GM23338 (cell line): ENCODE measurements around the gene BAG5. TPM values are rescaled to one million over a fixed set of nuclear protein-coding genes. Genes with fewer than 3 reads are reported as not detected.
A peak's percentile ranks its signal among the peaks of the same experiment; 100 is the strongest.

Experiments
- ATAC-seq: fragments of 200-7000 bp; cut with Tn5 transposase; 3 replicates; pipeline ENCODE4 v1.9.1; 2020
- DNase-seq: peaks from one replicate; pipeline ENCODE4 v3.0.0-alpha.2; 2015; ENCODE audit warnings: low spot score
- H2AFZ ChIP-seq: fragments of 200-600 bp; sonication (generic); 2 replicates; pipeline ENCODE4 v1.8.0; 2016; ENCODE audit warnings: antibody characterized with exemption, mild to moderate bottlenecking, moderate library complexity
- H3F3A ChIP-seq: fragments of 200-600 bp; sonication (generic); replicated peaks from 2 replicates; pipeline ENCODE4 v1.8.0; 2017; ENCODE audit warnings: antibody characterized with exemption, mixed run types, low read depth
- H3K27ac ChIP-seq: fragments of 200-600 bp; sonication (generic); 2 replicates; pipeline ENCODE4 v1.6.1; 2016; ENCODE audit warnings: low read depth
- H3K27me3 ChIP-seq: fragments of 200-600 bp; sonication (generic); 2 replicates; pipeline ENCODE4 v1.8.0; 2016; ENCODE audit warnings: mild to moderate bottlenecking, mixed run types, moderate library complexity; ENCODE audit not compliant: insufficient read depth
- H3K36me3 ChIP-seq: fragments of 200-600 bp; sonication (generic); 2 replicates; pipeline ENCODE4 v1.8.0; 2016; ENCODE audit warnings: mild to moderate bottlenecking; ENCODE audit not compliant: insufficient read depth
- H3K4me1 ChIP-seq: fragments of 200-600 bp; sonication (generic); 2 replicates; pipeline ENCODE4 v1.8.0; 2016; ENCODE audit warnings: mild to moderate bottlenecking, moderate library complexity; ENCODE audit not compliant: insufficient read depth
- H3K4me2 ChIP-seq: fragments of 200-600 bp; sonication (generic); 2 replicates; pipeline ENCODE4 v1.7.1; 2017; ENCODE audit warnings: mixed run types
- H3K4me3 ChIP-seq: fragments of 200-600 bp; sonication (generic); 2 replicates; pipeline ENCODE4 v1.6.1; 2016; ENCODE audit warnings: mixed run types
- H3K79me2 ChIP-seq: fragments of 200-600 bp; sonication (generic); replicated peaks from 2 replicates; pipeline ENCODE4 v1.8.0; 2017; ENCODE audit warnings: mild to moderate bottlenecking; ENCODE audit not compliant: insufficient read depth
- H3K9me2 ChIP-seq: fragments of 200-600 bp; sonication (generic); 2 replicates; pipeline ENCODE4 v1.8.0; 2017; ENCODE audit not compliant: insufficient read depth
- H4K20me1 ChIP-seq: fragments of 200-600 bp; sonication (generic); replicated peaks from 2 replicates; pipeline ENCODE4 v1.8.0; 2017; ENCODE audit warnings: mild to moderate bottlenecking; ENCODE audit not compliant: insufficient read depth
- H3K27ac Mint-ChIP-seq: 2 replicates; pipeline ENCODE4 v1.8.0; 2020; ENCODE audit warnings: inconsistent platforms, mild to moderate bottlenecking, moderate library complexity, mixed read lengths
- H3K27me3 Mint-ChIP-seq: 3 replicates; pipeline ENCODE4 v1.8.0; 2022; ENCODE audit warnings: low read depth, mild to moderate bottlenecking, moderate library complexity, mixed read lengths, inconsistent platforms; ENCODE audit not compliant: insufficient read depth, poor library complexity
- H3K36me3 Mint-ChIP-seq: 3 replicates; pipeline ENCODE4 v1.8.0; 2021; ENCODE audit warnings: low read depth, mild to moderate bottlenecking, inconsistent platforms, moderate library complexity, mixed read lengths
- H3K4me1 Mint-ChIP-seq: 3 replicates; pipeline ENCODE4 v1.8.0; 2020; ENCODE audit warnings: mild to moderate bottlenecking, inconsistent platforms, mixed read lengths
- H3K4me3 Mint-ChIP-seq: 3 replicates; pipeline ENCODE4 v1.8.0; 2021; ENCODE audit warnings: moderate library complexity, mild to moderate bottlenecking, inconsistent platforms, mixed read lengths
- H3K9me3 Mint-ChIP-seq: 3 replicates; pipeline ENCODE4 v1.8.0; 2020; ENCODE audit warnings: moderate library complexity, mild to moderate bottlenecking, inconsistent platforms, mixed read lengths
- EZH2 ChIP-seq: fragments of 200-600 bp; sonication (generic); IDR thresholded peaks from one replicate; pipeline ENCODE4 v1.8.0; 2017; ENCODE audit warnings: antibody characterized with exemption, mild to moderate bottlenecking, low read depth; ENCODE audit not compliant: unreplicated experiment
- POLR2AphosphoS5 ChIP-seq: IDR thresholded peaks from 2 replicates; pipeline ENCODE4 v1.6.1; 2016; ENCODE audit warnings: antibody characterized with exemption, low read depth
- ZNF114 ChIP-seq: fragments of 250-450 bp; sonication (Bioruptor Pico); IDR thresholded peaks from 2 replicates; pipeline ENCODE4 v1.5.0; 2020; ENCODE audit warnings: mild to moderate bottlenecking, moderate library complexity
- polyA plus RNA-seq: library from polyadenylated mRNA; unstranded; fragments of >200 nt; fragmentation: Nextera tagmentation; extraction: Ambion mirVana; gene quantifications from 2 replicates; pipeline ENCODE4 v1.2.1, GENCODE V29; 2016
- total RNA-seq: library from RNA; depleted of rRNA; stranded (reverse); fragments of >200 nt; shearing (Covaris generic); gene quantifications from 2 replicates; pipeline ENCODE4 v1.2.3, GENCODE V29; 2014
- TF ChIP-seq, protein P1 (sequence below): IDR thresholded peaks from one replicate; pipeline ENCODE4 v1.6.1; 2018; ENCODE audit warnings: antibody characterized with exemption; ENCODE audit not compliant: unreplicated experiment
- TF ChIP-seq, protein P2 (sequence below): IDR thresholded peaks from 2 replicates; pipeline ENCODE4 v1.6.1; 2016; ENCODE audit warnings: antibody characterized with exemption
- TF ChIP-seq, protein P3 (sequence below): fragments of 250-450 bp; sonication (Bioruptor Pico); IDR thresholded peaks from 2 replicates; pipeline ENCODE4 v1.5.0; 2020; ENCODE audit warnings: mild to moderate bottlenecking, moderate library complexity

BAG5 gene
- total and polyA plus RNA-seq, 2 experiments from 2014 or later: 21.1 to 29.2 TPM

DNA sequence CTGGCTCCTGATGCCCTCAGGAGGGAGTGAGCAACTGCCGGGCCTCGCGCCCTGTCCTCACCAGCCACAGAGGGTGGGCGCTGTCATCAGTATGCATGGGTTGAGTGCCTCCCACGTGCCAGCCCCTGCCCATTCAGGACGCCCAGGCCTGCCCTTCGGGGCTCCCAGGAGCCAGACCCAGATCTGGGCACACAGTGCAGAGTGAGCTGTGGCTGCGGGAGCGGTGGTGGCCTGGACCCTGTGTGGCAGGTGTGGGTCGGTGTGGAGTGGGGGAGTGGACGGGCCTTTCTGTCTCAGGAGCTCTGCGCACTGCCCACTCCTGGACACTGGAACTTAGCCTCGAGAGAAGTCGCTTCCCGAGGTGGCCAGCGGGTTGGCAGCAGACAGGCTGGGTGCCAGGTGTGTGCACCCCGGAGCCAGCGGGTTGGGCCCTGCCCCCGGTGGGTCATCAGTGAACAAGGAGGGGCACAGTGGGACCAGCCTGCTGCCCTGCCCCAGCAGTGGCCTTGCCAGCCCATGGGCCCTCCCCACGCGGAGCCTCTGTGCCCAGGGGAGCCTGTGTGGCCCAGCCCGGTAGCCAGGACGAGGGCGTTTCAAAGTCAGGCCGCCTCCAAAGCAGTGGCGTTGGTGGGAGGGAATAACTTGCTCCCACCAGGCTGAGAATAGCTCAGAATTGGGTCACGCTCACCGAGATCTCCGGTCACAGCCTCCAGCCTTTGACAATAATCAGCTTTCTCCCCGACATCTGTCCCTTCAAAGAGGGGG is 24.0 kb downstream of the BAG5 start:
- ATAC-seq (no peak), DNase-seq (no peak)
- Histone ChIP-seq H3K9me2 (no peaks in the 10 kb centered on the region), H4K20me1 (no peaks in the 10 kb centered on the region; the same call in 1 of the 2 replicates), H3K4me2 (no peak overlapping the region), H3K36me3 (no peaks in the 10 kb centered on the region), H3K27me3 (no peaks in the 10 kb centered on the region; the same call in 1 of the 2 replicates), H2AFZ (no peak overlapping the region), H3K4me3 (no peak overlapping the region), H3K79me2 (no peaks in the 10 kb centered on the region), H3K27ac (no peak overlapping the region), H3F3A (0 out of 2 replicates have a peak, but pooled peaks cover 3% of the 10 kb centered on the region), H3K4me1 (peaks cover 15% of the 10 kb centered on the region)
- Mint-ChIP-seq H3K4me3 (no peak overlapping the region), H3K36me3 (no peaks in the 10 kb centered on the region), H3K4me1 (peaks cover 12% of the 10 kb centered on the region; the same call in 2 of the 3 replicates), H3K27ac (no peak overlapping the region), H3K27me3 (peaks cover 10% of the 10 kb centered on the region), H3K9me3 (no peaks in the 10 kb centered on the region)
- TF ChIP-seq, protein P1, sequence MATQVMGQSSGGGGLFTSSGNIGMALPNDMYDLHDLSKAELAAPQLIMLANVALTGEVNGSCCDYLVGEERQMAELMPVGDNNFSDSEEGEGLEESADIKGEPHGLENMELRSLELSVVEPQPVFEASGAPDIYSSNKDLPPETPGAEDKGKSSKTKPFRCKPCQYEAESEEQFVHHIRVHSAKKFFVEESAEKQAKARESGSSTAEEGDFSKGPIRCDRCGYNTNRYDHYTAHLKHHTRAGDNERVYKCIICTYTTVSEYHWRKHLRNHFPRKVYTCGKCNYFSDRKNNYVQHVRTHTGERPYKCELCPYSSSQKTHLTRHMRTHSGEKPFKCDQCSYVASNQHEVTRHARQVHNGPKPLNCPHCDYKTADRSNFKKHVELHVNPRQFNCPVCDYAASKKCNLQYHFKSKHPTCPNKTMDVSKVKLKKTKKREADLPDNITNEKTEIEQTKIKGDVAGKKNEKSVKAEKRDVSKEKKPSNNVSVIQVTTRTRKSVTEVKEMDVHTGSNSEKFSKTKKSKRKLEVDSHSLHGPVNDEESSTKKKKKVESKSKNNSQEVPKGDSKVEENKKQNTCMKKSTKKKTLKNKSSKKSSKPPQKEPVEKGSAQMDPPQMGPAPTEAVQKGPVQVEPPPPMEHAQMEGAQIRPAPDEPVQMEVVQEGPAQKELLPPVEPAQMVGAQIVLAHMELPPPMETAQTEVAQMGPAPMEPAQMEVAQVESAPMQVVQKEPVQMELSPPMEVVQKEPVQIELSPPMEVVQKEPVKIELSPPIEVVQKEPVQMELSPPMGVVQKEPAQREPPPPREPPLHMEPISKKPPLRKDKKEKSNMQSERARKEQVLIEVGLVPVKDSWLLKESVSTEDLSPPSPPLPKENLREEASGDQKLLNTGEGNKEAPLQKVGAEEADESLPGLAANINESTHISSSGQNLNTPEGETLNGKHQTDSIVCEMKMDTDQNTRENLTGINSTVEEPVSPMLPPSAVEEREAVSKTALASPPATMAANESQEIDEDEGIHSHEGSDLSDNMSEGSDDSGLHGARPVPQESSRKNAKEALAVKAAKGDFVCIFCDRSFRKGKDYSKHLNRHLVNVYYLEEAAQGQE: no peak
- TF ChIP-seq POLR2AphosphoS5: peak; percentile 21; the same call in 1 of the 2 replicates

DNA sequence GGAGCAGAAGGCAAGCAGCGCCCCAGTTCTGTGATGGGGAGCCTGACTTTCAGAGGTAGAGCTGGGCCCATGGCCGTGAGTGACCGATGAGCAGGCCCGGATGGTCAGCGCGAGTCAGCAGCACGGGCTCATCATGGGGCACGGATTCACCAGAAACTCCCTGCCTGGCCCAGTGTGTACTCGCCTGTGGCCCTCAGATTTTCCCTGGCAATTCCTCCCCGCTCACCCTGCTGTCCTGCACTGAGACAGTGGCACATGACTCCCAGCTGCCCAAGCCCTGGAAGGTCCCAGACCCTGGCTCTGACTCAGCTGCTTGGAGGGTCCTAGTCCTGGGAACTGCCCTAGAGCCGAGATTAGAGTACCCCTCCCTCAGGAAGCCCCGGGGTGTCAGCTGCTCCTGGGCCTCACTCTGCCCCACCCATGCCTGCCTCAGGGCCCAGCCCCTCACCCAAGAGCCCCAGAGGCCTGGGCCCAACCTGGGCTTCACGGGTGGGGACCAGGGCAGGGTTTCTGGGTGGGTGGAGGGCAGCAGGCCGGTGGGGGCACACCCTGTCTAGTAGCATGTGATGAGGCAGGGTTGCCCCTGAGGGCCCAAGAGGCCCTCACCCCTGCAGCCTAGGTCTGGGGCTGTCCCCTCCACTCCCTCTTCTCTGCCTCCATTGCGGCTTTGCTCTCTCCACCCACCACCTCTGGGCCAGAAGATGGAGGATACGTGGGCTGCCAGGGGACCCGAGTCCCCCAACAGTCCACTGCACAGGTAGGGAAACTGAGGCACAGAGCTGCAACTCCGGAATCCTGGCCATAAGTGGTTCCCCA is 25.1 kb downstream of the BAG5 start:
- peaks cover 8% of the 10 kb centered on the region for H3K27me3 Mint-ChIP-seq
- Histone ChIP-seq H3K4me1 (peaks cover 7% of the 10 kb centered on the region), H3K4me3 (no peak overlapping the region), H3K36me3 (no peaks in the 10 kb centered on the region), H3K27ac (no peak overlapping the region), H3K27me3 (no peaks in the 10 kb centered on the region; the same call in 1 of the 2 replicates), H3K4me2 (no peak overlapping the region), H4K20me1 (no peaks in the 10 kb centered on the region; the same call in 1 of the 2 replicates), H3K9me2 (no peaks in the 10 kb centered on the region), H3F3A (no peaks in the 10 kb centered on the region), H3K79me2 (no peaks in the 10 kb centered on the region), H2AFZ (no peak overlapping the region)
- no peak for DNase-seq
- no peaks in the 10 kb centered on the region for H3K36me3 Mint-ChIP-seq
- H3K9me3 Mint-ChIP-seq: no peaks in the 10 kb centered on the region
- peaks cover 8% of the 10 kb centered on the region; the same call in 2 of the 3 replicates for H3K4me1 Mint-ChIP-seq
- no peak for ATAC-seq
- no peak overlapping the region for H3K4me3 Mint-ChIP-seq
- no peak overlapping the region for H3K27ac Mint-ChIP-seq
- TF ChIP-seq EZH2: no peak
- no peak for TF ChIP-seq ZNF114
- TF ChIP-seq, protein P2, sequence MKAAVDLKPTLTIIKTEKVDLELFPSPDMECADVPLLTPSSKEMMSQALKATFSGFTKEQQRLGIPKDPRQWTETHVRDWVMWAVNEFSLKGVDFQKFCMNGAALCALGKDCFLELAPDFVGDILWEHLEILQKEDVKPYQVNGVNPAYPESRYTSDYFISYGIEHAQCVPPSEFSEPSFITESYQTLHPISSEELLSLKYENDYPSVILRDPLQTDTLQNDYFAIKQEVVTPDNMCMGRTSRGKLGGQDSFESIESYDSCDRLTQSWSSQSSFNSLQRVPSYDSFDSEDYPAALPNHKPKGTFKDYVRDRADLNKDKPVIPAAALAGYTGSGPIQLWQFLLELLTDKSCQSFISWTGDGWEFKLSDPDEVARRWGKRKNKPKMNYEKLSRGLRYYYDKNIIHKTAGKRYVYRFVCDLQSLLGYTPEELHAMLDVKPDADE: no peak
- TF ChIP-seq, protein P3, sequence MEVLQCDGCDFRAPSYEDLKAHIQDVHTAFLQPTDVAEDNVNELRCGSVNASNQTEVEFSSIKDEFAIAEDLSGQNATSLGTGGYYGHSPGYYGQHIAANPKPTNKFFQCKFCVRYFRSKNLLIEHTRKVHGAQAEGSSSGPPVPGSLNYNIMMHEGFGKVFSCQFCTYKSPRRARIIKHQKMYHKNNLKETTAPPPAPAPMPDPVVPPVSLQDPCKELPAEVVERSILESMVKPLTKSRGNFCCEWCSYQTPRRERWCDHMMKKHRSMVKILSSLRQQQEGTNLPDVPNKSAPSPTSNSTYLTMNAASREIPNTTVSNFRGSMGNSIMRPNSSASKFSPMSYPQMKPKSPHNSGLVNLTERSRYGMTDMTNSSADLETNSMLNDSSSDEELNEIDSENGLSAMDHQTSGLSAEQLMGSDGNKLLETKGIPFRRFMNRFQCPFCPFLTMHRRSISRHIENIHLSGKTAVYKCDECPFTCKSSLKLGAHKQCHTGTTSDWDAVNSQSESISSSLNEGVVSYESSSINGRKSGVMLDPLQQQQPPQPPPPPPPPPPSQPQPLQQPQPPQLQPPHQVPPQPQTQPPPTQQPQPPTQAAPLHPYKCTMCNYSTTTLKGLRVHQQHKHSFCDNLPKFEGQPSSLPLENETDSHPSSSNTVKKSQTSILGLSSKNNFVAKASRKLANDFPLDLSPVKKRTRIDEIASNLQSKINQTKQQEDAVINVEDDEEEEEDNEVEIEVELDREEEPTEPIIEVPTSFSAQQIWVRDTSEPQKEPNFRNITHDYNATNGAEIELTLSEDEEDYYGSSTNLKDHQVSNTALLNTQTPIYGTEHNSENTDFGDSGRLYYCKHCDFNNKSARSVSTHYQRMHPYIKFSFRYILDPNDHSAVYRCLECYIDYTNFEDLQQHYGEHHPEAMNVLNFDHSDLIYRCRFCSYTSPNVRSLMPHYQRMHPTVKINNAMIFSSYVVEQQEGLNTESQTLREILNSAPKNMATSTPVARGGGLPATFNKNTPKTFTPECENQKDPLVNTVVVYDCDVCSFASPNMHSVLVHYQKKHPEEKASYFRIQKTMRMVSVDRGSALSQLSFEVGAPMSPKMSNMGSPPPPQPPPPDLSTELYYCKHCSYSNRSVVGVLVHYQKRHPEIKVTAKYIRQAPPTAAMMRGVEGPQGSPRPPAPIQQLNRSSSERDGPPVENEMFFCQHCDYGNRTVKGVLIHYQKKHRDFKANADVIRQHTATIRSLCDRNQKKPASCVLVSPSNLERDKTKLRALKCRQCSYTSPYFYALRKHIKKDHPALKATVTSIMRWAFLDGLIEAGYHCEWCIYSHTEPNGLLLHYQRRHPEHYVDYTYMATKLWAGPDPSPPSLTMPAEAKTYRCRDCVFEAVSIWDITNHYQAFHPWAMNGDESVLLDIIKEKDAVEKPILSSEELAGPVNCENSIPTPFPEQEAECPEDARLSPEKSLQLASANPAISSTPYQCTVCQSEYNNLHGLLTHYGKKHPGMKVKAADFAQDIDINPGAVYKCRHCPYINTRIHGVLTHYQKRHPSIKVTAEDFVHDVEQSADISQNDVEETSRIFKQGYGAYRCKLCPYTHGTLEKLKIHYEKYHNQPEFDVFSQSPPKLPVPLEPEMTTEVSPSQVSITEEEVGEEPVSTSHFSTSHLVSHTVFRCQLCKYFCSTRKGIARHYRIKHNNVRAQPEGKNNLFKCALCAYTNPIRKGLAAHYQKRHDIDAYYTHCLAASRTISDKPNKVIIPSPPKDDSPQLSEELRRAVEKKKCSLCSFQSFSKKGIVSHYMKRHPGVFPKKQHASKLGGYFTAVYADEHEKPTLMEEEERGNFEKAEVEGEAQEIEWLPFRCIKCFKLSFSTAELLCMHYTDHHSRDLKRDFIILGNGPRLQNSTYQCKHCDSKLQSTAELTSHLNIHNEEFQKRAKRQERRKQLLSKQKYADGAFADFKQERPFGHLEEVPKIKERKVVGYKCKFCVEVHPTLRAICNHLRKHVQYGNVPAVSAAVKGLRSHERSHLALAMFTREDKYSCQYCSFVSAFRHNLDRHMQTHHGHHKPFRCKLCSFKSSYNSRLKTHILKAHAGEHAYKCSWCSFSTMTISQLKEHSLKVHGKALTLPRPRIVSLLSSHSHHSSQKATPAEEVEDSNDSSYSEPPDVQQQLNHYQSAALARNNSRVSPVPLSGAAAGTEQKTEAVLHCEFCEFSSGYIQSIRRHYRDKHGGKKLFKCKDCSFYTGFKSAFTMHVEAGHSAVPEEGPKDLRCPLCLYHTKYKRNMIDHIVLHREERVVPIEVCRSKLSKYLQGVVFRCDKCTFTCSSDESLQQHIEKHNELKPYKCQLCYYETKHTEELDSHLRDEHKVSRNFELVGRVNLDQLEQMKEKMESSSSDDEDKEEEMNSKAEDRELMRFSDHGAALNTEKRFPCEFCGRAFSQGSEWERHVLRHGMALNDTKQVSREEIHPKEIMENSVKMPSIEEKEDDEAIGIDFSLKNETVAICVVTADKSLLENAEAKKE (CRISPR knock-in tag): no peak
